ENCODE data around the gene NUAK1.

NUAK1 gene

GRCh38 chr12:106179086-106179485 is 40.3 kb upstream of the NUAK1 start:
- Histone ChIP-seq H3K4me2 (ENCODE audit: low read depth, low read length, poor library complexity, severe bottlenecking) (no peak overlapping the region), H3K9ac (ENCODE audit: low read length) (no peak overlapping the region), H3K79me2 (ENCODE audit: insufficient read depth, low read length) (no peaks in the 10 kb centered on the region), H3K36me3 (ENCODE audit: low read length) (no peaks in the 10 kb centered on the region), H4K20me1 (ENCODE audit: low read depth, low read length) (no peaks in the 10 kb centered on the region), H3K27ac (ENCODE audit: low read depth, low read length) (no peak overlapping the region), H3F3A (ENCODE audit: insufficient read depth) (no peaks in the 10 kb centered on the region), H3K9me2 (replicated peaks; ENCODE audit: insufficient read depth, low read length) (no peaks in the 10 kb centered on the region), H3K4me3 (ENCODE audit: insufficient read depth, low read length, poor library complexity, severe bottlenecking) (no peak overlapping the region), H3K27me3 (ENCODE audit: low read length) (no peaks in the 10 kb centered on the region), H2AFZ (ENCODE audit: low read depth, low read length, severe bottlenecking) (no peak overlapping the region), H3K9me3 (ENCODE audit: insufficient read depth, low read length) (no peaks in the 10 kb centered on the region)
- TF ChIP-seq CTCF (IDR thresholded peaks at IDR 0.05; ENCODE audit: insufficient read depth, low read length, poor library complexity, severe bottlenecking) (no peak), EZH2phosphoT487 (conservative IDR thresholded peaks at IDR 0.05; ENCODE audit: low read length) (no peak)

GRCh38 chr12:106178562-106178961 is 39.8 kb upstream of the NUAK1 start:
- Histone ChIP-seq H3K27me3 (ENCODE audit: low read length) (no peaks in the 10 kb centered on the region), H3K79me2 (ENCODE audit: insufficient read depth, low read length) (no peaks in the 10 kb centered on the region)
- TF ChIP-seq EZH2phosphoT487 (conservative IDR thresholded peaks at IDR 0.05; ENCODE audit: low read length), result no peak
- no peak for TF ChIP-seq CTCF (IDR thresholded peaks at IDR 0.05; ENCODE audit: insufficient read depth, low read length, poor library complexity, severe bottlenecking)

GRCh38 chr12:106176560-106176959 is 37.8 kb upstream of the NUAK1 start:
- H3K9ac ChIP-seq (ENCODE audit: low read length), result no peak overlapping the region
- H3F3A ChIP-seq (ENCODE audit: insufficient read depth), result no peaks in the 10 kb centered on the region
- H3K4me3 ChIP-seq (ENCODE audit: insufficient read depth, low read length, poor library complexity, severe bottlenecking), result no peak overlapping the region
- no peak overlapping the region for H3K27ac ChIP-seq (ENCODE audit: low read depth, low read length)
- no peak overlapping the region for H2AFZ ChIP-seq (ENCODE audit: low read depth, low read length, severe bottlenecking)
- H3K79me2 ChIP-seq (ENCODE audit: insufficient read depth, low read length), result no peaks in the 10 kb centered on the region
- H3K9me3 ChIP-seq (ENCODE audit: insufficient read depth, low read length), result no peaks in the 10 kb centered on the region
- H3K9me2 ChIP-seq (replicated peaks; ENCODE audit: insufficient read depth, low read length), result no peaks in the 10 kb centered on the region
- H3K36me3 ChIP-seq (ENCODE audit: low read length), result no peaks in the 10 kb centered on the region
- H3K4me2 ChIP-seq (ENCODE audit: low read depth, low read length, poor library complexity, severe bottlenecking), result no peak overlapping the region
- no peaks in the 10 kb centered on the region for H3K27me3 ChIP-seq (ENCODE audit: low read length)
- no peak for TF ChIP-seq EZH2phosphoT487 (conservative IDR thresholded peaks at IDR 0.05; ENCODE audit: low read length)
- TF ChIP-seq CTCF (IDR thresholded peaks at IDR 0.05; ENCODE audit: insufficient read depth, low read length, poor library complexity, severe bottlenecking), result no peak
- H4K20me1 ChIP-seq (ENCODE audit: low read depth, low read length), result no peaks in the 10 kb centered on the region

More at GRCh38 chr12:106178562-106178961, 39.8 kb upstream of the NUAK1 start:
- no peaks in the 10 kb centered on the region for H3K9me3 ChIP-seq (ENCODE audit: insufficient read depth, low read length)
- H3K36me3 ChIP-seq (ENCODE audit: low read length), result no peaks in the 10 kb centered on the region
- no peak overlapping the region for H3K9ac ChIP-seq (ENCODE audit: low read length)
- no peaks in the 10 kb centered on the region for H4K20me1 ChIP-seq (ENCODE audit: low read depth, low read length)
- no peaks in the 10 kb centered on the region for H3F3A ChIP-seq (ENCODE audit: insufficient read depth)
- H3K27ac ChIP-seq (ENCODE audit: low read depth, low read length), result no peak overlapping the region
- no peaks in the 10 kb centered on the region for H3K9me2 ChIP-seq (replicated peaks; ENCODE audit: insufficient read depth, low read length)
- no peak overlapping the region for H3K4me2 ChIP-seq (ENCODE audit: low read depth, low read length, poor library complexity, severe bottlenecking)
- H2AFZ ChIP-seq (ENCODE audit: low read depth, low read length, severe bottlenecking), result no peak overlapping the region
- H3K4me3 ChIP-seq (ENCODE audit: insufficient read depth, low read length, poor library complexity, severe bottlenecking), result no peak overlapping the region

All from SU-DHL-6 (cell line).